GM19372 (cell line): Measurements from ENCODE around the gene RPS3.

Experiments used
- ATAC-seq: cut with Tn5 transposase; IDR thresholded peaks from one replicate; pipeline ENCODE4 v1.9.1; 2021; ENCODE audit warnings: mild to moderate bottlenecking, low read depth, moderate library complexity; ENCODE audit not compliant: unreplicated experiment

RPS3 gene

DNA sequence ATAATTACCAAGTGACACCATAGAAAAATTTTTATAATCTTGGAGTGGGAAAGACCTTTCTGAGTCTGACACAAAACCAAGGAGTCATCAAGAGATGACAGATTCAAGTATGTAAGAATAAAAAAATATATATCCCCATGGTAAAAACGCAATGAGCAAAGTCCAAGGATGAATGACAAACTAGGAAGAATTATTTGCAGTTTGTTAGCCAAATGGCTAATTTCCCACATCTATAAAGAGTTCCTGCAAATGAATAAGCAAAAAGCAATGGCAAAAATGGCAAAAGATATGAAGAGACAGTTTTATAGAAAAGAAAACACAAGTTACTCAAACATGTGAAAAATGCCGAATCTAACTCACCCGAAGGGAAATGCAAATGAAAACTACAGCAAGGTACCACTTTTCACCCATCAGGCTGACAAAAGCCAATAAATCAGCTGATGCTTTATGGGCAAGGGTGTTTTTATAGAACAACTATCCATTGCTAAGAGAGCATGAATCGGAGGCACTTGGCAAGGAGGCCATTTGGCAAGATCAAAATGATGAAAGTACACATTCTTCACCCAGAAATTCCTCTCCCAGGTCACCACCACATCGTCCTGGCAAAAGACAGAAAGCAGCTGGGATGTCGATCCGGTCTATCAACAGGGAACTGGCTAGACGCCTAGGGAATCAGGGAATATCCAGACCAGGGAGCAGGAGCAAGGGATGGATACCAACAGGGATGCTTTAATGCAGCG, 54.8 kb downstream of the RPS3 start:
- no peak for ATAC-seq

- no peak for ATAC-seq
Observed at GRCh38 chr11:75454987-75455386, 55.7 kb downstream of the RPS3 start.
